Stimulated activated CD4-positive, alpha-beta T cell treated with anti-CD3 and anti-CD28 coated beads, TNF-alpha, amount 100 ng/mL, for 4 hours (primary cell): ENCODE measurements around the gene SOST.

Source experiments
- DNase-seq, 3 experiments: peaks; one replicate each; pipeline ENCODE4 v3.0.0-alpha.2; 2020; ENCODE audit warnings: low read depth in 3 of 3

SOST gene

DNA sequence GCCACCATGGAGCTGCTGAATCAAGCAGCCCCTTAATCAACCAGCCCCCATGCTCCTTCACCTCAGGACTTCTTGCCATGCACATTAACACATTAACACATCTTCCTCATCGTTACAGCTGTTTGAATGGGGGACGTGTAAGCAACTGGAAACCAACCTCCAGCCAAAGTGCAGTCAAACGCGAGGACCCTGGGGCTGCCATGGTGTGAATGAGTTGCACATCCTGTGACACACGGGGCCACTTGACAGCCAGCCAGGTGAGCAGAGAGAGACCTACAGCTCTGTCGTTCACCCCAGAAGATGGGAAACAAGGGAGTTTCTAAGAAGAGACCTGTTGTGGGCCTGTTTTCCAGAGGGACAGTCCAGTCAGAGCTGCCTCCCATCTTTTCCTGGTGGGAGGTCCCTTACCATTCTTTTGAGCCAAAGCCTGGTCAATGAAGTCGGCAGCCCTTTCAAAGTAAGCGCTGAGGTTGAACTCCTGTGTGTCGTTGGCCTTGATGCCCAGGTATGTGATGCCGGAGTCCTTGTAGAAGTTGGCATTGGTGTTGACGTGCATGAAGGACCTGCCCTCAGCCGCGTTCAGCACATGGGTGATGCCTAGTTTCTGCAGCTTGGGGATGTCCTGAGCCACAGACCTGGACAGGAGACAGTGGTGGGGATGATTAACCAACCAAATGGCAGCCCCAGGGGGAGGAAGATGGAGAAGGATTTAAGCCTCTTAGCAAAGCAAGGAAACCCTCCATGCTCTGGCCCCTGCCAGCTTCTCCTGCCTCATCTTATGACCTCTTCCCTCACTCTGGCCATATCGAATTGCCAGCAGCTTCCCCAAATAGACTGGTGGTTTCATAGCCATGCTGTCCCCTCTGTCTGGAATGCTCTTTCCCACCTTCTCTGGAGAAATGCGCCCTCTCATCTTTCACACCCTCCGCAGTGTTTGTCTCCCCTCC is 16.0 kb upstream of the SOST start:
- no peak for DNase-seq

DNA sequence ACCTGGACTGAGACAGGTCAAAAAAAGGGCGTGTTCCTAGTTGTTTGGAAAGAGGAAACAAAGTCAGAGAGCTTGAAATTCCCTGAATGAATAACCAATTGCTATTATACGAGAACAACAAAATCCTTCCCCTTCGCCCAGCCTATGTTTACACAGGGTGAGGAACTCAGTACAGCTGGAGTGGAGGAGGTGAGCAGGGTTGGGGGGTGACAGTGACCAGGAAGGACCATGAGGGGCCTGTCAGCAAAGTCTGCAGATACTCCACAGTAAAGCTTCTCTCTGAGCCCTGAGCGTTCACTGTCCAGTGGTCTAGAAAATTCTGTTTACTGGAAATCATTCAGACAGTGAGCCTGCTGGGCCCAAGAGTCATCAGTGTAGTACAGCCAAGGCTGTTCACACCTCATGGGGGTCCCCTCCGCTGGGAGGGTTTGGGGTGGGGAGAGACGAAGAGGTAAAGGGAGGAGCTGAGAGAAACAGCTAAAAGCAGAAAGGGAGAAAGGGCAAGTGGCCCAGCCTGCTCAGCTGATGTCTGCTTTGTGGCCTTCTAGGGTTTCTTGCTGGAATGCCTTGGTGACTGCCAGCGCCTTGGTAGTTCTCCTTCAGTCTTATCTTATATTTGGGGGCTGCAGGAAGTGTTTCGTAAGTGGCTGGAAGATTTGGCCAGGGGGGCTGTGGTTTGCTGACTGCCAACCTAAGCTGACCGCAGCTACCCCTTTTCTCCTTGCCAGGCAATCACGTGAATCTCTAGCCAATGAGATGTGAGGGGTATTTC is 14.5 kb upstream of the SOST start:
- no peak for DNase-seq

GRCh38 chr17:43771463-43771862 is 12.9 kb upstream of the SOST start:
- DNase-seq = no peak

GRCh38 chr17:43770957-43771356 is 12.4 kb upstream of the SOST start:
- no peak for DNase-seq

DNA sequence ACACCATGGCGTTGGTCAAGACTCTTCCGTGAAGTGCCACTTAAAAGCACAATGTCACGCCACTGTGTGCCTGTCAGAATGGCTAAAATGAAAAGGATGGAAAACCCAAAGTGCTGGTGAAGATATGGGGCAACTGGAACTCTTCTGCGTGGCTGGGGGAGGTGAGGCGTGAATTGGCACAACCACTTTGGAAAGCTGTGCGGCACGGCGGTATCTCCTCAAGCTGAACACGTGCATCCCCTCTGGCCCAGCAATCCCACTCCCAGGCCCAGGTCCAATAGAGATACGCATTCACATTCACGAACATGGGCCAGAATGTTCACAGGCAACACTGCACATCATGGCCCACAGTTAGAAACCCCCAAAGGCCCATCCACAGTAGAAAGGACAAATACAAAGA is 11.3 kb upstream of the SOST start:
- DNase-seq = no peak

DNA sequence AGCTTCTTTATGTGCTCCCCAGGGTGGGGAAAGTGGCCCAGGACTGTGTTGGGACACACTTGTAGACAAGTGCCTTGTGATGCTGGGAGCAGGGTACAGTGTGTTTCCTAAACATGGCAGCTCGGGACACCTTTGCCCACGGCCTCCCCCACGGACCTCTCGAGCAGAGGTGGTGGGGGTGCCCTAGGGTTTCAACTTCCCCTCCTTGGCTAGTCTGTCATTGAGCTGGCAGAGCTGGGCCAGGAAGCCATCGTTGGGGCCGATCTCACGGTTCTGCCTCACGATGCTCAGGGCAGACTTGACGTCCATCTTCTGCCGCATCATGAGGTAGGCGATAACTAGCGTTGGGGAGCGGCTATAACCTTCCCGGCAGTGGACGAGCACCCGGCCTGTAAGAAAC is 10.8 kb upstream of the SOST start:
- no peak for DNase-seq

DNA sequence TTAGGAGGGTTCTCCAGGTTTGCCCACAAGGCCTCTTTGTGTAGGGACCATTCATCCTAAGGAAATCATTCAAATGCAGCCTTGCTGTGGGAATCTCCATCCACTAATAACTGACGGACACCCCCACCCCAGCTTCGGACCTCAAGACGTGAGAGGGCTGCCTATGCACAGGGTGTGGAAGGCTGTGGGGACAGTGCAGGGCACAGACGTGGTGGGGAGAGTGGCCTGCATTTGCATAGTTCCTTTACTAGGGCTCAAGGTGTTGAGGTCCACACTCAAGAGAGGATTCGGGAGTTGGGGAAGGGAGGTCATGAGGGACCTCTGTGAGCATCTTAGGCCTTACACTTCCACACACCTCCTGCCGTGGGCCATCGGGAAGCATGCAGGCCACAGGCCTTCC is 10.4 kb upstream of the SOST start:
- DNase-seq = no peak

DNA sequence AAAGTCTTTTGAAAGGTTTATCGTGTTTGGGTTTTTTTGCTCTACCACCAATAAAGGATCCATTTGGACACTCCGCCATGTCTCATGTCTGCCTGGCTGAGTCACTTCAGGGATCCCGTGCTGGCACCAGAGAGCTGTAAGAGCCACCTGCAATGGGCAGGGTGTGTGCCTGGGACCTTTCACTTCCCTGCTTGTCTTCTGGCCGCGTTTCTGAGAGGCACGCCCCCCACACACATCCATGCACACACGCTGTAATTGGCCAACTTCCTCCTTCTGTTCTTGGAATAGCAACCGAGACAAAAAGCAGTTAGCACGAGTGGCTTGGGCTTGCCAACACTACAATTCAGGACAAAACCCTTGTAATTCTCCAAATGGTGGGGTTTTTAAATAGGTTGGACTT is 9.8 kb upstream of the SOST start:
- no peak for DNase-seq

GRCh38 chr17:43767713-43768059 is 9.1 kb upstream of the SOST start:
- no peak for DNase-seq

GRCh38 chr17:43767053-43767712 is 8.6 kb upstream of the SOST start:
- DNase-seq = no peak

GRCh38 chr17:43766413-43767052 is 7.9 kb upstream of the SOST start:
- peak in 2 of 3 experiments; percentile 17 to 26 for DNase-seq

GRCh38 chr17:43760254-43760852 is 1.8 kb upstream of the SOST start:
- peak; percentile 72 to 83 (median 80) for DNase-seq

DNA sequence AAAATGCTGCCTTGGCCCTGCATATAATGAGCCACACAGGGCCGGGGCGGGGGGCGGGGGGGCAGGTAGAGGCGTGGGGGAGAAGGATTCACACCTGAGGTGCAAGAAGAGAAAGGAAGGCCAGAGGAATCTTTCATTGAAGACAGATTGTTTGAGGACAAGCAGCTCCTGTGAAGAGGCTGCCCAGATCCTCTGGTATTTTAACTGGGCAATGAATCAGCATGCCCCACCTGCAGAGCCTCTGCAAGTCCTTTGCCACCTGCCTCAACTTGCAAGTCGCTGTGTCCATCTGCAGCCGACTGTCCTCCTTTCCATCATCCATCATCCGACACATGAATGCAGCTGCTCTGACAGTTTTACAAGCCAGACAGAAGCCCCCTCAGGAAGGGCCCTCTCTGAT is 1.2 kb upstream of the SOST start:
- DNase-seq = no peak

- DNase-seq = no peak
Measured at GRCh38 chr17:43758086-43758485, 505 bp downstream of the SOST start.

GRCh38 chr17:43757171-43757660 is 1.4 kb downstream of the SOST start:
- no peak for DNase-seq

DNA sequence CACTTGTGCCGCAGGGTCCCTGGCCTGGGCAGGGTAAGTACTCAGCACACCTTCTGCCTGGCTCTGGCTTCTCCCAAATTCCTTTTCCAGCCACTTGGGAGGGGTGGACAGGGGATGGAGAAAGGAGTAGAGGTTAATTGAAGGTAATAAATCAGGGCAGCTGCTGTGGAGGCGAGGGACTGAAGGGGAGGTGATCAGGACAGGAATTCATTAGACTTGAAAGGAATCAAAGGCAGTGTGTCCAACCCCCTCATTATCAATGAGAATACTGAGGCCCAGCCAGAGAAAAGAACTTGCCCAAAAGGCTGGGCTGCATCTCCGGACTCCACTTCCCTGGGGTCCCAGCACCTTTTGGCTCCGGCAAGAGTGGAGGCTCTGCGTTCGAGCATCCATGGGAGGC is 2.4 kb downstream of the SOST start:
- DNase-seq = no peak

- DNase-seq = no peak
Measured at GRCh38 chr17:43755389-43755875, 3.2 kb downstream of the SOST start.

GRCh38 chr17:43754947-43755346 is 3.6 kb downstream of the SOST start:
- DNase-seq = no peak

DNA sequence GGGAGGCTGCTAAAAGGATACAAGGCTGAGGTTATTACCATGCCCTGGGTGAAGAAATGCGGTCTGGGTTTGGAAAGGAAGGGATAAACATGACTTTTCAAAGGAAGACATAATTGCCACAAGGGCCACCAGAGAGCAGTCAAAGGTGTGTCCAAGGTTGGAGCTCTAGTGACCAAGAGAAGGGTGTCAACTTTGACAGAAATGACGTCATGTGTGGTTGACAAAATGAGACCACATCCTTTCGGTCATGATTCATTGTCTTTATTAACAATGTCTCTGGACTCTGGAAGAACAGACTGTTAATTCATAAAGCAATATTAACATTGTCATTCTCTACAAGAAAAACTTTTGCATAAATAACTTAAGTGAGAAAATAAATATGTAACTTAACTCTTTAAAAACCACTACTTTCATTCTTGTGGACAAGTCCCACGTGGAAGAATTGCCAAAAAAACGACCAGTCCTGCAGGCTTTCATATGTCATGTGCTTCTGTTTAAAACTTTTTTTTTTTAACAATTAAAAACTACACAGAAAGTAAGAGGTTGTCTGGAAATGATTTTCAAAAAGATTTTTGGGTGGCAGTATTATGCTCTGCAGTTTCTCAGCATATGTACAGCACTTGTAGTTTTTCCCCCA is 5.0 kb downstream of the SOST start:
- no peak for DNase-seq

DNA sequence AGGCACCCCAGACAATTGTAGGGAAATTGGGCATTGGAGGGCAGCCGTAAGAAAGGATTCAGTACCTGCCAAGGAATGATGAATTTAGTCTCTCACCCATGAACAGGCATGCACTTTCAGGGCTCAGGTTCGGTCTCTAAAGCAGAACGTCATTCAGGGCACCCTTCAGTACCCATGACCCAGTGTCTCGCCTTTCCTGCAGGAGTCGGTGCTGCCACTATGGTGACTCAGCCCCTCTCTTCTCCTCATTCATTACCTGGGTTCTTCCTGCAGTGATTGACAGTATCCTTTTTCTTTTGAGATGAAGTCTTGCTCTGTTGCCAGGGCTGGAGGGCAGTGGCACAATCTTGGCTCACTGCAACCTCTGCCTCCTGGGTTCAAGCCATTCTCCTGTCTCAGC is 8.4 kb downstream of the SOST start:
- no peak for DNase-seq

DNA sequence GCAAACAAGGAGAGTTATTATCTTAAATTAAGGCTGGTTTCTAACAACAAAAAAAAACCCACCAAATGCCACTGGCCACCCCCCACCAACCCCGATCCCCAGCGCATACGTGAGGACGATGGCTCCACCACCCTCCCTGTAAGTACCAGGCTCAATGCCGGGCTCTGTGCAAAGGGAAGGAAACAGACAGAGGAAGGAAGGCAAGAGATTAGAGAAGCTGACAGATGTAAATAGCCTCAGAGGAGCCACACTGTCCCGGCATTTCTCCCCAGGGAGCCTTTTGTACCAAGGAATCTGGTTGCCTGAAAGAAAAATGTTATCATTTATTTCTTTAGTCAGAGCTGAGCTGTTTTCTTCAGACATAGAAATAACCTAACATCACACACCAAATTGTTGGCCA is 13.1 kb downstream of the SOST start:
- DNase-seq = no peak
